ENCODE measurements around the gene ZEB2. TPM values are rescaled to one million over a fixed set of nuclear protein-coding genes. Genes with fewer than 3 reads are reported as not detected.
A peak's percentile ranks its signal among the peaks of the same experiment; 100 is the strongest.

The ZEB2 gene
- polyA plus RNA-seq, 3 donors from 2014 or later: 56.5 to 115 (median 62.3) TPM

GRCh38 chr2:144358979-144359541 is 160.9 kb downstream of the ZEB2 start:
- H3K4me3 Mint-ChIP-seq: no peak overlapping the region
- H3K27me3 Mint-ChIP-seq (ENCODE audit: low read depth in 3 of 3): no peaks in the 10 kb centered on the region
- H3K36me3 Mint-ChIP-seq: no peaks in the 10 kb centered on the region
- H3K9me3 Mint-ChIP-seq: no peaks in the 10 kb centered on the region
- H3K4me1 Mint-ChIP-seq: no peaks in the 10 kb centered on the region
- DNase-seq: no peak
- H3K27ac Mint-ChIP-seq: no peak overlapping the region

DNA sequence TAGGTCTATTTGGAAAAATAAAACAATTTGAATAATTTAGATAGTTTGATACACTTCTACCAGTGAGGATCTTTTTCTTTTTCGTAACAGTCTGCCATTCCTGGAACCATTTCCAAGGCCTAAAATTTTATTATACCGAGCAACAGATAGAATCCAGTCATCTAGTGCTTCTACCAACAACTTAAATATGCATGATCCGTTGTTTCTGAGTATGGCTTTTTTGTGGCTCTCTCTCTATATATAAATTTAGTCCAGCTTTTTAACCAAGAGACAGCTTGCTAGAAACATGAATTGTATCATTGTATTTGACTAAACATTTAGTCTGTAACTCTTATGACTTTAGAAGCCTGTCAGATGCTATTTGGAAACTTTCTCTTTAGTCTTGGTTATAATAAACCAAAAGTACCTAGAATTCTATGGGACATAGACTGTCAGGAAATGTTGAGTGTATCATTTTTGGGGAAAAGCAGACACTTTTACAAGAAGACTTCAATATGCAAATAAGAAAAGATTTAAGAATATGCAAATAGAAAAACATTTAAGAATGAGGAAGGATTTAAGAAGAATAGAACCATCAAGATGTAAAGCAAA is 161.4 kb downstream of the ZEB2 start:
- DNase-seq: no peak

GRCh38 chr2:144357623-144358373 is 162.1 kb downstream of the ZEB2 start:
- Mint-ChIP-seq H3K4me3 (no peak overlapping the region), H3K9me3 (no peaks in the 10 kb centered on the region), H3K4me1 (no peaks in the 10 kb centered on the region), H3K27me3 (ENCODE audit: low read depth in 3 of 3) (no peaks in the 10 kb centered on the region), H3K27ac (no peak overlapping the region), H3K36me3 (no peaks in the 10 kb centered on the region)
- DNase-seq: no peak

More for the DNA sequence above, 161.4 kb downstream of the ZEB2 start:
- no peak overlapping the region for H3K27ac Mint-ChIP-seq
- H3K9me3 Mint-ChIP-seq: no peaks in the 10 kb centered on the region
- no peaks in the 10 kb centered on the region for H3K27me3 Mint-ChIP-seq (ENCODE audit: low read depth in 3 of 3)
- no peak overlapping the region for H3K4me3 Mint-ChIP-seq
- H3K36me3 Mint-ChIP-seq: no peaks in the 10 kb centered on the region
- no peaks in the 10 kb centered on the region for H3K4me1 Mint-ChIP-seq

GRCh38 chr2:144356402-144356801 is 163.5 kb downstream of the ZEB2 start:
- Mint-ChIP-seq H3K27me3 (ENCODE audit: low read depth in 3 of 3) (no peaks in the 10 kb centered on the region), H3K27ac (no peak overlapping the region), H3K9me3 (no peaks in the 10 kb centered on the region)

DNA sequence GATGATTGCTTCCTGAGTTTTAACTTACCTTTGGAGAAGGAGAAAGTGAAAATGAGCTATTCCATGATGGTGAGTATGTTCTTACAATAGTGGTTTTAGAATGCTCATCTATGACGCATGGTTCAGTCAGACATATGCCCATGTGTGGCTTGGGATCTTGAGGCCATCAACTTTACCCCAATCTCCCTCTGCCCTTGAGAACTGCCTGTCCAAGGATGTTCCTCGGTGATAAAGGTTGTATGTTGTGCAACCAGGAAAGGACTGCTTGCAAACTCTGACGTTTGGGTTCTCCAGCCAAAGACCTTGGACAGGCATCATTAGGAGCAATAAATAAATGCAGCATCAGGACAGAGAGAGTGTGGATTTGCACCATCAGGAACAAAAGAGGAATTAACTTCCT is 165.0 kb downstream of the ZEB2 start:
- no peak overlapping the region for H3K27ac Mint-ChIP-seq
- no peak overlapping the region for H3K4me3 Mint-ChIP-seq
- no peak for DNase-seq
- peaks cover 0 to 3% (median 2%) of the 10 kb centered on the region in 3 donors for H3K27me3 Mint-ChIP-seq (ENCODE audit: low read depth in 3 of 3)
- no peaks in the 10 kb centered on the region for H3K36me3 Mint-ChIP-seq
- no peaks in the 10 kb centered on the region for H3K4me1 Mint-ChIP-seq
- no peaks in the 10 kb centered on the region for H3K9me3 Mint-ChIP-seq

More at GRCh38 chr2:144356402-144356801, 163.5 kb downstream of the ZEB2 start:
- DNase-seq: no peak
- Mint-ChIP-seq H3K4me1 (no peaks in the 10 kb centered on the region), H3K36me3 (no peaks in the 10 kb centered on the region), H3K4me3 (no peak overlapping the region)

- H3K27me3 Mint-ChIP-seq (ENCODE audit: low read depth in 3 of 3): peaks cover 2 to 3% (median 2%) of the 10 kb centered on the region in 3 donors
- no peak overlapping the region for H3K4me3 Mint-ChIP-seq
- DNase-seq: no peak
- no peaks in the 10 kb centered on the region for H3K9me3 Mint-ChIP-seq
- no peak overlapping the region for H3K27ac Mint-ChIP-seq
- H3K36me3 Mint-ChIP-seq: no peaks in the 10 kb centered on the region
- no peaks in the 10 kb centered on the region for H3K4me1 Mint-ChIP-seq
Measured at GRCh38 chr2:144351687-144352086, 168.2 kb downstream of the ZEB2 start.

DNA sequence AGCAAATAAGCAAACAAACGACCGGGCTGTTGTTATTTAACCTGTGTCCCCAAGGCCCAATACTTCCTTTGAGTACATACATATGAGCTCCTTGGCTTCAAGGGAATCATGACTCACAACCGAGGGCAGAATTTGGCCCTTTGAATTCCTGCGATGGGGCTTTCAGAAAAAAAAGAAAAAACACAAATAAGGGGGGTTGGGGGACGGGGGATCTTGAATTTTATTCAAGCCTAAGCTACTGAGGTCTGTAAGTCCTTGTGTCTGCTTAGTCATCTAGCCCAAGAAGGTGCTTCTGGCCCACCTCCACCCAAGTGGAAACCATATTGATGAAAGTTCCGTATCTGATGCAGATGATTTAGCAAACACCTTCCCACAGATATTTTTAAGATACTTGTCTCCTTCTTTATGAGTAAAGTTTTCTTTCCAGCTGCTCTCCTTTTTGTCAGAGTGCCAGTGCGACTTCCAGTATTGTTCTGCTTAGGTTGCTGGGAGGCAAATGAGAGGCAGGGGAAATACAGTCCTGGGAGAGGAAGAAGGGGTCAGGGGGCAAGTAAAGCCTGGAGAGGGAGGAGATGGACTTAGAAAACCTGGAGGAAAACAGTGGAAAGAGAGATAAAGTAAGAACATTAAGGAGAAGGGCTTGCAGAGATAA is 169.6 kb downstream of the ZEB2 start:
- Mint-ChIP-seq H3K27ac (peak overlapping the region in 1 of 6 donors; percentile 33), H3K36me3 (no peaks in the 10 kb centered on the region), H3K4me3 (no peak overlapping the region), H3K27me3 (ENCODE audit: low read depth in 3 of 3) (peaks cover 2 to 3% (median 2%) of the 10 kb centered on the region in 3 donors), H3K9me3 (no peaks in the 10 kb centered on the region), H3K4me1 (no peaks in the 10 kb centered on the region)
- DNase-seq: no peak

DNA sequence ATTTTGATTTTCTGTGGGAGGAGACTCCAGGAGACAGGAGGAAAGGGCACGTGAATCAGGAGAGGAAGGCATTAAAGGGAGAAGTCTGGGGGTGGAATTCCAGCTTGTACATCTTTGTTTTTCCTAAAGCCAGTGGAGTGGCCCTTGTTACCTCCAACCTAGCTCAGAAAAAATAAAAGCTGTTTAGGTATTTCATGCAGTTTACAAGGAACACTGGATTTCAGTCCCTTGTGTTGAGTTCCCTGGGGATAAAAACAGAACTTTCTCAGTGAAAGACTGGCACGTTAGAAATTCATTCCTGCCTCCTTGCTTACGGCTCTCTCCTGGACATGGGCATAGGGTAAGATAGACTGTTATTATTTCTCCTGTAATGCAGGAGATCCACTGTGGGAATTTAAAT is 170.2 kb downstream of the ZEB2 start:
- no peak overlapping the region for H3K4me3 Mint-ChIP-seq
- no peak overlapping the region for H3K27ac Mint-ChIP-seq
- peaks cover 2 to 3% (median 2%) of the 10 kb centered on the region in 3 donors for H3K27me3 Mint-ChIP-seq (ENCODE audit: low read depth in 3 of 3)
- no peaks in the 10 kb centered on the region for H3K4me1 Mint-ChIP-seq
- H3K36me3 Mint-ChIP-seq: no peaks in the 10 kb centered on the region
- no peak for DNase-seq
- no peaks in the 10 kb centered on the region for H3K9me3 Mint-ChIP-seq

GRCh38 chr2:144348846-144349245 is 171.1 kb downstream of the ZEB2 start:
- no peak for DNase-seq
- no peaks in the 10 kb centered on the region for H3K9me3 Mint-ChIP-seq
- no peak overlapping the region for H3K4me3 Mint-ChIP-seq
- H3K36me3 Mint-ChIP-seq: no peaks in the 10 kb centered on the region
- H3K27me3 Mint-ChIP-seq (ENCODE audit: low read depth in 3 of 3): peaks cover 2 to 3% (median 2%) of the 10 kb centered on the region in 3 donors
- no peak overlapping the region for H3K27ac Mint-ChIP-seq
- H3K4me1 Mint-ChIP-seq: no peaks in the 10 kb centered on the region

DNA sequence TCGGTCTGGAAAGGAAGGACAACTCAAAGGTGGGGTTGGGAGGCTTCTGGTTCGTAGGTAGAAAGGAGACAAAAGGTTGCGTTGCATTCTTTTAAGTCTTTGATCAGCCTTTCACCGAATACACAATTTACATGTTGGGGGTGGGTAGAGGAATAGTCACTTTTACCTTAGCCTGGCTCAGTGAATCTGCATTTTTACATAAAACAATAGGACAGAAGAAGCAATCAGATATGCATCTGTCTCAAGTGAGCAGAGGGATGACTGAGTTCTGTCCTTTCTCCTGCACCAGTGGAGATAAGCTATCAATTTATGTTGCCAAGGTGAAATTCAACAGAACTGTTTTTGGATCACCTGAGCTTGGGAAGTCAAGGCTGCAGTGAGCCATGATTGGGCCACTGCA is 173.7 kb downstream of the ZEB2 start:
- Mint-ChIP-seq H3K4me1 (no peaks in the 10 kb centered on the region), H3K4me3 (no peak overlapping the region), H3K27ac (no peak overlapping the region), H3K9me3 (no peaks in the 10 kb centered on the region), H3K27me3 (ENCODE audit: low read depth in 3 of 3) (peaks cover 2 to 5% (median 2%) of the 10 kb centered on the region in 3 donors), H3K36me3 (no peaks in the 10 kb centered on the region)
- DNase-seq: no peak

- H3K4me1 Mint-ChIP-seq: no peaks in the 10 kb centered on the region
- DNase-seq: no peak
- no peaks in the 10 kb centered on the region for H3K36me3 Mint-ChIP-seq
- no peak overlapping the region for H3K4me3 Mint-ChIP-seq
- no peak overlapping the region for H3K27ac Mint-ChIP-seq
- no peaks in the 10 kb centered on the region for H3K9me3 Mint-ChIP-seq
- H3K27me3 Mint-ChIP-seq (ENCODE audit: low read depth in 3 of 3): peaks cover 0 to 2% (median 0%) of the 10 kb centered on the region in 3 donors
Measured at GRCh38 chr2:144343145-144343544, 176.8 kb downstream of the ZEB2 start.

DNA sequence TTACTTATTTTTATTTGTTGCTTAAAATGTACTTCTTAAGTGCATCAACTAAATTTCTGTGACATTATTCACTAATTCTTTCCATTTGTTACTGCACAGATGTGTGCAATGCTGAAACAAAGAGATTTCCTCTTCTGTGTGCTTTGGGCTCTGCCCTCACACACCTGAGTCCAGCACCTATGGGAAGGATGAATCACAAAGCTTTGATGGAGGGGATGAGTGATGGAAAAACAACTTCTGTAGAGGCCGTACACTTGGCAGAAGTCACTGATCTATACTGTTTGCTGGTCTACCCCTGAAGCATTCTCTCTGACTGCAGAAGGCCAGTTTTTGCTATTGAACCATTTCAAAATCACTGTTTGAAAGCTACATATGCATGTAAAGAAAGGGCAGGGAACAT is 178.4 kb downstream of the ZEB2 start:
- H3K27ac Mint-ChIP-seq: no peak overlapping the region
- H3K4me3 Mint-ChIP-seq: no peak overlapping the region
- DNase-seq: no peak
- peaks cover 0 to 2% (median 0%) of the 10 kb centered on the region in 3 donors for H3K27me3 Mint-ChIP-seq (ENCODE audit: low read depth in 3 of 3)
- H3K9me3 Mint-ChIP-seq: no peaks in the 10 kb centered on the region
- H3K4me1 Mint-ChIP-seq: no peaks in the 10 kb centered on the region
- no peaks in the 10 kb centered on the region for H3K36me3 Mint-ChIP-seq

GRCh38 chr2:144339048-144339447 is 180.9 kb downstream of the ZEB2 start:
- DNase-seq: no peak
- H3K4me1 Mint-ChIP-seq: no peaks in the 10 kb centered on the region
- H3K27me3 Mint-ChIP-seq (ENCODE audit: low read depth in 3 of 3): peaks cover 0 to 2% (median 0%) of the 10 kb centered on the region in 3 donors
- H3K27ac Mint-ChIP-seq: no peak overlapping the region
- no peak overlapping the region for H3K4me3 Mint-ChIP-seq
- no peaks in the 10 kb centered on the region for H3K9me3 Mint-ChIP-seq
- no peaks in the 10 kb centered on the region for H3K36me3 Mint-ChIP-seq

DNA sequence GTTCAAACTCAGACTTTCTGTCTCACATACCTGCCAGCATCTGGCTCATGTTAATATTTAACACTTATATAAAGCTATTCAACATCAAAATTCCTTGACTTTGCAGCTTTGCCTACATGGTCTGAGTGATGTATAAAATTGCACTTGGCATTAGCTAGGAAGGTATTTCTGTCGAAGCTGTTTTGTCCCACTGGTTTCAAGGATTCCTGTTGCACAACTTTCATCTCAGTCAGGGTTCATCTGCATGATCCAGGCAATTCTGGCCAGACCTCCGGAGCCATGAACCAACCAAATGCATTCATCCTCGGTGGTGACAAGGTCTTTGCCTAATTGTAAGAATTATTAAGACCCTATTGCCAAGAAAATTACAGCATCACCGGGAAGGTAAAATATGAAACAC is 185.4 kb downstream of the ZEB2 start:
- Mint-ChIP-seq H3K36me3 (no peaks in the 10 kb centered on the region), H3K4me1 (peaks cover 26 to 29% of the 10 kb centered on the region in 2 donors), H3K27me3 (ENCODE audit: low read depth in 3 of 3) (peaks cover 7 to 16% (median 11%) of the 10 kb centered on the region in 3 donors), H3K9me3 (no peaks in the 10 kb centered on the region), H3K27ac (no peak overlapping the region), H3K4me3 (no peak overlapping the region)
- DNase-seq: no peak

Measured in immature natural killer cell (primary cell).